DOHH2 (cell line): ENCODE data around the gene LYSMD4.

Experiments
- H3F3A ChIP-seq: fragments of 200-600 bp; sonication (generic), shearing (Covaris generic); 2 replicates; pipeline ENCODE4 v1.6.0; 2016; ENCODE audit warnings: antibody characterized with exemption, mild to moderate bottlenecking; ENCODE audit not compliant: control insufficient read depth, insufficient read depth
- H3K27ac ChIP-seq: fragments of 200-600 bp; sonication (generic); 2 replicates; pipeline ENCODE4 v1.5.1; 2014; ENCODE audit warnings: low read depth, mild to moderate bottlenecking, low read length, moderate library complexity
- H3K27me3 ChIP-seq: fragments of 200-600 bp; sonication (generic); 2 replicates; pipeline ENCODE4 v1.6.1; 2014; ENCODE audit warnings: mild to moderate bottlenecking, low read length, mixed read lengths; ENCODE audit not compliant: control insufficient read depth
- H3K36me3 ChIP-seq: fragments of 200-600 bp; sonication (generic); 2 replicates; pipeline ENCODE4 v1.6.1; 2014; ENCODE audit warnings: mild to moderate bottlenecking, low read length, moderate library complexity, mixed read lengths; ENCODE audit not compliant: control insufficient read depth
- H3K4me1 ChIP-seq: fragments of 200-600 bp; sonication (generic); 2 replicates; pipeline ENCODE4 v1.6.1; 2014; ENCODE audit warnings: mild to moderate bottlenecking, low read length, mixed read lengths; ENCODE audit not compliant: control insufficient read depth
- H3K4me2 ChIP-seq: fragments of 200-600 bp; sonication (generic); 2 replicates; pipeline ENCODE4 v1.6.0; 2014; ENCODE audit warnings: mild to moderate bottlenecking, low read length, moderate library complexity
- H3K4me3 ChIP-seq: fragments of 200-600 bp; sonication (generic); 2 replicates; pipeline ENCODE4 v1.5.1; 2014; ENCODE audit warnings: mild to moderate bottlenecking, low read length, mixed read lengths
- H3K79me2 ChIP-seq: fragments of 200-600 bp; sonication (generic); 2 replicates; pipeline ENCODE4 v1.6.1; 2014; ENCODE audit warnings: mild to moderate bottlenecking, low read length, mixed read lengths; ENCODE audit not compliant: control insufficient read depth
- H3K9me2 ChIP-seq: fragments of 200-600 bp; sonication (generic); replicated peaks from 2 replicates; pipeline ENCODE4 v1.6.1; 2014; ENCODE audit warnings: mild to moderate bottlenecking, low read length, mixed read lengths; ENCODE audit not compliant: control insufficient read depth
- H3K9me3 ChIP-seq: fragments of 200-600 bp; sonication (generic); 2 replicates; pipeline ENCODE4 v1.6.1; 2014; ENCODE audit warnings: antibody characterized with exemption, low read length, mixed read lengths; ENCODE audit not compliant: control insufficient read depth, insufficient read depth
- H4K20me1 ChIP-seq: fragments of 200-600 bp; sonication (generic); 2 replicates; pipeline ENCODE4 v1.6.0; 2014; ENCODE audit warnings: low read depth, mild to moderate bottlenecking, antibody characterized with exemption, low read length, moderate library complexity; ENCODE audit not compliant: control insufficient read depth, insufficient read depth
- CTCF ChIP-seq: fragments of 200-600 bp; sonication (generic); IDR thresholded peaks from one replicate; pipeline ENCODE4 v1.5.1; 2014; ENCODE audit warnings: antibody characterized with exemption, mild to moderate bottlenecking, low read depth, low read length; ENCODE audit not compliant: poor library complexity, severe bottlenecking
- EZH2phosphoT487 ChIP-seq: fragments of 200-600 bp; sonication (generic); IDR thresholded peaks from 2 replicates; pipeline ENCODE4 v1.6.1; 2017; ENCODE audit warnings: borderline replicate concordance, mild to moderate bottlenecking, antibody characterized with exemption, low read length, moderate library complexity, mixed read lengths

The LYSMD4 gene

DNA sequence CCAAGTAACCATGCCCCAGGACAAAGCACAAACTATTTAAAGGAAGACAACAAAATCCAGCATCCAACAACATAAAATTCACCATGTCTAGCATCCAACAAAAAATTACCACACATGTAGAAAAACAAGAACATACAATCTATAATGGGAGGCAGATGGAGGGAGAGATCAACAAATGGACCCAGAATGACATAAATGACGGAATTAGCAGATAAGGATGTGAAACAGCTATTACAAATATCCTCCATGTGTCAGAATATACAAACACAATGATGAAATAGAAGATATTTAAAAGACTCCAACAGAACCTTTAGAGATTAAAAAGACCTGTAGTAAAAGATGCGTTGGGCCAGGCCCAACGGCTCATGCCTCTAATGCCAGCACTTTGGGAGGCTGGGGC lies 10.8 kb downstream of the LYSMD4 start:
- Histone ChIP-seq H3K9me2 (no peaks in the 10 kb centered on the region), H3K79me2 (no peaks in the 10 kb centered on the region), H4K20me1 (no peaks in the 10 kb centered on the region), H3K4me1 (peaks cover 22% of the 10 kb centered on the region), H3K4me2 (no peak overlapping the region), H3K4me3 (no peak overlapping the region), H3K27ac (no peak overlapping the region), H3K9me3 (no peaks in the 10 kb centered on the region), H3K27me3 (no peaks in the 10 kb centered on the region), H3K36me3 (peaks cover 2% of the 10 kb centered on the region; the same call in 1 of the 2 replicates), H3F3A (peaks cover 3% of the 10 kb centered on the region; the same call in 1 of the 2 replicates)
- TF ChIP-seq EZH2phosphoT487 (no peak), CTCF (no peak)

DNA sequence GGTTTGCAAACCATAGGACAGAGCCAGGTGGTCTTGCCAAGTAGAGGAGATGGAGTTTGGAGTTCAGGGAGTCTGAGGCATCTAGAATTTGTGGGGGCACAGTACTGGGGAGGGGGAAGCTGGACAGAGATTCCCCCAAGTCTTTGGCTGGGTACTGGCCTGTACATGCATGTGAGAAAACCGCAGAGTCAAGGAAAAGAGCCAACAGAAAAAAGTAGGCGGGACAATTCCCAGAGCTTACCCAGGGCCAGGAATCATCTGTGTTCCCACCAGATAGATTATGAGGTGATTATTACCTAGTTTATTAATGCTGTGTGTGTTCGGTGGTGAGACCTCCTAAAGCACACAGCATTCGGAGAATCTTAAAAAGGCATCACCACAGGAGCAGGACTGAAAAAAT lies 11.3 kb downstream of the LYSMD4 start:
- peaks cover 3% of the 10 kb centered on the region; the same call in 1 of the 2 replicates for H3F3A ChIP-seq
- no peak for TF ChIP-seq EZH2phosphoT487
- no peak for TF ChIP-seq CTCF
- H3K79me2 ChIP-seq: no peaks in the 10 kb centered on the region
- H3K4me2 ChIP-seq: no peak overlapping the region
- H3K9me3 ChIP-seq: no peaks in the 10 kb centered on the region
- peaks cover 2% of the 10 kb centered on the region; the same call in 1 of the 2 replicates for H3K36me3 ChIP-seq
- H3K27ac ChIP-seq: no peak overlapping the region
- H4K20me1 ChIP-seq: no peaks in the 10 kb centered on the region
- H3K4me3 ChIP-seq: no peak overlapping the region
- H3K4me1 ChIP-seq: peaks cover 22% of the 10 kb centered on the region
- H3K27me3 ChIP-seq: no peaks in the 10 kb centered on the region
- no peaks in the 10 kb centered on the region for H3K9me2 ChIP-seq

- H3K4me2 ChIP-seq: no peak overlapping the region
- no peaks in the 10 kb centered on the region for H3K79me2 ChIP-seq
- TF ChIP-seq CTCF (no peak), EZH2phosphoT487 (no peak)
- H3K9me3 ChIP-seq: no peaks in the 10 kb centered on the region
- H4K20me1 ChIP-seq: no peaks in the 10 kb centered on the region
- H3K4me3 ChIP-seq: no peak overlapping the region
- no peaks in the 10 kb centered on the region for H3K9me2 ChIP-seq
- H3K4me1 ChIP-seq: peaks cover 22% of the 10 kb centered on the region
- H3K27me3 ChIP-seq: no peaks in the 10 kb centered on the region
- no peak overlapping the region for H3K27ac ChIP-seq
- H3K36me3 ChIP-seq: peaks cover 2% of the 10 kb centered on the region; the same call in 1 of the 2 replicates
- peaks cover 3% of the 10 kb centered on the region; the same call in 1 of the 2 replicates for H3F3A ChIP-seq
These were observed 12.0 kb downstream of the LYSMD4 start for GRCh38 chr15:99721104-99721778.
